Measurements from ENCODE around the gene MGST2.

- TF ChIP-seq RARB (CRISPR knock-in tag; IDR thresholded peaks at IDR 0.05) (no peak), ZC3H10 (CRISPR knock-in tag; IDR thresholded peaks at IDR 0.05) (no peak), TOX (CRISPR knock-in tag; IDR thresholded peaks at IDR 0.05; ENCODE audit: borderline replicate concordance) (no peak), CREB5 (CRISPR knock-in tag; IDR thresholded peaks at IDR 0.05; ENCODE audit: low read depth) (no peak), BACH2 (CRISPR knock-in tag; IDR thresholded peaks at IDR 0.05; ENCODE audit: borderline replicate concordance) (no peak), ZFP30 (CRISPR knock-in tag; IDR thresholded peaks at IDR 0.05) (no peak), PATZ1 (CRISPR knock-in tag; IDR thresholded peaks at IDR 0.05; ENCODE audit: borderline replicate concordance) (no peak), ZFP3 (CRISPR knock-in tag; IDR thresholded peaks at IDR 0.05) (no peak), CSRNP3 (CRISPR knock-in tag; IDR thresholded peaks at IDR 0.05) (no peak)
Measured at GRCh38 chr4:139642364-139642763, 23.3 kb upstream of the MGST2 start.

All from SK-N-SH treated with all-trans-retinoic acid at 6 μM for 48 hours (cell line).